Measurements from ENCODE around the gene PDK1. TPM values are rescaled to one million over a fixed set of nuclear protein-coding genes. Genes with fewer than 3 reads are reported as not detected.
"Not testable (repeated sequence)": the region's sequence is repeated elsewhere in the genome, so short reads cannot be mapped to it uniquely, and the experiment has no call there.

PDK1 gene
- total RNA-seq, 4 donors from 2014 or later, result 4.8 to 49.4 (median 11.4) TPM

GRCh38 chr2:172539767-172540166 lies 16.1 kb upstream of the PDK1 start:
- intact Hi-C loops (cut with DNase I; ENCODE audit: low total_unique reads) (no loop called here), in situ Hi-C loops (cut with MboI; ENCODE audit: low pct_ligation_motif_present in 1 of 4, low pct_unique_long_range_greater_than_20kb in 1 of 4, low sequenced_read_pairs in 3 of 4) (no loop called here)
- DNase-seq, result no peak
- Histone ChIP-seq H3K36me3 (no peaks in the 10 kb centered on the region), H3K27ac (no peak overlapping the region), H3K4me1 (no peaks in the 10 kb centered on the region), H3K9me3 (peaks cover 0 to 7% of the 10 kb centered on the region in 2 donors), H3K27me3 (no peaks in the 10 kb centered on the region), H3K4me3 (no peak overlapping the region)
- 75 to 100% methylated on average over 1 to 4 of the region's 4 CpGs for WGBS, 2 donors (ENCODE audit: low coverage in 1 of 2)
- TF ChIP-seq CTCF (IDR thresholded peaks at IDR 0.05) (no peak), POLR2A (IDR thresholded peaks at IDR 0.05) (no peak), EP300 (IDR thresholded peaks at IDR 0.05; ENCODE audit: low read depth) (no peak), POLR2AphosphoS5 (IDR thresholded peaks at IDR 0.05) (no peak)

GRCh38 chr2:172540421-172540820 lies 15.5 kb upstream of the PDK1 start:
- TF ChIP-seq EP300 (IDR thresholded peaks at IDR 0.05; ENCODE audit: low read depth) (no peak), POLR2A (IDR thresholded peaks at IDR 0.05) (no peak), CTCF (IDR thresholded peaks at IDR 0.05) (no peak), POLR2AphosphoS5 (IDR thresholded peaks at IDR 0.05) (no peak)
- in situ Hi-C loops (cut with MboI; ENCODE audit: low pct_ligation_motif_present in 1 of 4, low pct_unique_long_range_greater_than_20kb in 1 of 4, low sequenced_read_pairs in 3 of 4), result no loop called here

GRCh38 chr2:172545408-172546075 lies 10.3 kb upstream of the PDK1 start:
- Histone ChIP-seq H3K27me3 (no peaks in the 10 kb centered on the region), H3K4me1 (peaks cover 0 to 12% (median 5%) of the 10 kb centered on the region in 4 donors), H3K4me3 (no peak overlapping the region), H3K27ac (peak overlapping the region in 1 of 4 donors; percentile 56), H3K9me3 (no peaks in the 10 kb centered on the region), H3K36me3 (no peaks in the 10 kb centered on the region)
- in situ Hi-C loops (cut with MboI; ENCODE audit: low pct_ligation_motif_present in 1 of 4, low pct_unique_long_range_greater_than_20kb in 1 of 4, low sequenced_read_pairs in 3 of 4) (no loop called here), intact Hi-C loops (cut with DNase I; ENCODE audit: low total_unique reads) (no loop called here)
- no peak for DNase-seq
- no peak for TF ChIP-seq CTCF (IDR thresholded peaks at IDR 0.05)
- TF ChIP-seq POLR2AphosphoS5 (IDR thresholded peaks at IDR 0.05), result no peak
- TF ChIP-seq POLR2A (IDR thresholded peaks at IDR 0.05), result no peak
- no peak for TF ChIP-seq EP300 (IDR thresholded peaks at IDR 0.05; ENCODE audit: low read depth)
- WGBS, 2 donors (ENCODE audit: low coverage in 1 of 2), result 54 to 69% methylated on average over 2 of the region's 2 CpGs

More at GRCh38 chr2:172540421-172540820, 15.5 kb upstream of the PDK1 start:
- intact Hi-C loops (cut with DNase I; ENCODE audit: low total_unique reads), result no loop called here
- Histone ChIP-seq H3K9me3 (peaks cover 0 to 7% of the 10 kb centered on the region in 2 donors), H3K27ac (no peak overlapping the region), H3K36me3 (no peaks in the 10 kb centered on the region), H3K4me1 (peaks cover 0 to 2% (median under 1%) of the 10 kb centered on the region in 4 donors), H3K4me3 (no peak overlapping the region), H3K27me3 (no peaks in the 10 kb centered on the region)
- DNase-seq, result no peak

- 95% methylated on average over 1 of the region's 1 CpG; no CpG with 5 or more reads in 1 of the 2 donors for WGBS, 2 donors (ENCODE audit: low coverage in 1 of 2)
- Histone ChIP-seq H3K27ac (no peak overlapping the region), H3K9me3 (no peaks in the 10 kb centered on the region), H3K27me3 (no peaks in the 10 kb centered on the region), H3K4me1 (peaks cover 0 to 20% (median 5%) of the 10 kb centered on the region in 4 donors), H3K4me3 (no peak overlapping the region), H3K36me3 (no peaks in the 10 kb centered on the region)
- intact Hi-C loops (cut with DNase I; ENCODE audit: low total_unique reads), result no loop called here
- in situ Hi-C loops (cut with MboI; ENCODE audit: low pct_ligation_motif_present in 1 of 4, low pct_unique_long_range_greater_than_20kb in 1 of 4, low sequenced_read_pairs in 3 of 4), result no loop called here
- TF ChIP-seq POLR2AphosphoS5 (IDR thresholded peaks at IDR 0.05) (no peak), EP300 (IDR thresholded peaks at IDR 0.05; ENCODE audit: low read depth) (no peak)
- DNase-seq, result no peak
Measured at GRCh38 chr2:172549131-172549530, 6.8 kb upstream of the PDK1 start.

GRCh38 chr2:172549802-172550201 lies 6.1 kb upstream of the PDK1 start:
- H3K36me3 ChIP-seq; H3K27ac ChIP-seq; H3K9me3 ChIP-seq; H3K4me3 ChIP-seq; H3K27me3 ChIP-seq; in situ Hi-C loops (cut with MboI; ENCODE audit: low pct_ligation_motif_present in 1 of 4, low pct_unique_long_range_greater_than_20kb in 1 of 4, low sequenced_read_pairs in 3 of 4); intact Hi-C loops (cut with DNase I; ENCODE audit: low total_unique reads); DNase-seq: not testable (repeated sequence)
- peaks cover 0 to 20% (median 6%) of the 10 kb centered on the region in 4 donors for H3K4me1 ChIP-seq
- WGBS, 2 donors (ENCODE audit: low coverage in 1 of 2), result 25 to 26% methylated on average over 1 of the region's 1 CpG

Data from transverse colon (tissue), 4 donors.